ENCODE measurements around the gene GRM7. TPM values are rescaled to one million over a fixed set of nuclear protein-coding genes. Genes with fewer than 3 reads are reported as not detected.

Gene GRM7
- total and polyA plus RNA-seq, 8 donors, result 0.05 to 2.2 TPM; not detected in 6

DNA sequence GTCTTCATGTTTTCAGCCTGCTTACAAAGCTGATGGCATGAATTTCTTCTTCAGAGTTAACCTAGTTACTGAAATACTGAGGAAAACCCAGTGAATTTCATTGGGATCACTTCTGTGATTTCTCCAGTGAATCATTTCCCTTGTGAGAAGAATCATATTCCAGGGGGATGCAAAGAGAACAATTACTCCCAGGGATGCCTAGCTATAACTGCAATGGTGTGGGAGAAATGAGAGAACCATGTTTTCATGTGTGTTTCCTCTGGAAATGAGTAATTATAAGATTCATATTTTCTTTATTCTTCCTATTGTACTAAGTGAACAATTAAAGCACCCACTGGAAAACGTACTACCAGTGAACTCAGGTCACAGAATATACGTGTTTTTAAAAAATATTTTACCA, 485.4 kb downstream of the GRM7 start:
- WGBS, 5 donors, result 72 to 91% (median 84%) methylated on average over 2 of the region's 2 CpGs
- no peak for DNase-seq

GRCh38 chr3:7357101-7357500, 496.2 kb downstream of the GRM7 start:
- DNase-seq, result no peak
- Histone ChIP-seq H3K9me3 (no peaks in the 10 kb centered on the region), H3K27ac (no peak overlapping the region), H3K36me3 (no peaks in the 10 kb centered on the region), H3K27me3 (no peaks in the 10 kb centered on the region), H3K4me1 (no peaks in the 10 kb centered on the region), H3K4me3 (no peak overlapping the region)
- intact Hi-C loops (cut with DNase I; ENCODE audit: low total_unique reads), result no loop called here
- no peak for TF ChIP-seq POLR2AphosphoS5 (IDR thresholded peaks at IDR 0.05)
- TF ChIP-seq EP300 (IDR thresholded peaks at IDR 0.05), result no peak
- TF ChIP-seq POLR2A (IDR thresholded peaks at IDR 0.05), result no peak
- TF ChIP-seq CTCF (IDR thresholded peaks at IDR 0.05), result no peak
- WGBS, 5 donors, result 74 to 92% (median 87%) methylated on average over 1 of the region's 1 CpG

More for the DNA sequence above, 485.4 kb downstream of the GRM7 start:
- H3K27ac ChIP-seq, result no peak overlapping the region
- H3K36me3 ChIP-seq, result no peaks in the 10 kb centered on the region
- no peaks in the 10 kb centered on the region for H3K9me3 ChIP-seq
- H3K27me3 ChIP-seq, result no peaks in the 10 kb centered on the region
- no peak for TF ChIP-seq POLR2A (IDR thresholded peaks at IDR 0.05)
- TF ChIP-seq CTCF (IDR thresholded peaks at IDR 0.05), result no peak
- TF ChIP-seq EP300 (IDR thresholded peaks at IDR 0.05), result no peak
- TF ChIP-seq POLR2AphosphoS5 (IDR thresholded peaks at IDR 0.05), result no peak
- intact Hi-C loops (cut with DNase I; ENCODE audit: low total_unique reads), result no loop called here
- H3K4me3 ChIP-seq, result no peak overlapping the region
- no peaks in the 10 kb centered on the region for H3K4me1 ChIP-seq

- Histone ChIP-seq H3K36me3 (no peaks in the 10 kb centered on the region), H3K4me1 (no peaks in the 10 kb centered on the region), H3K27me3 (no peaks in the 10 kb centered on the region), H3K4me3 (no peak overlapping the region), H3K27ac (no peak overlapping the region), H3K9me3 (no peaks in the 10 kb centered on the region)
- intact Hi-C loops (cut with DNase I; ENCODE audit: low total_unique reads), result no loop called here
- TF ChIP-seq EP300 (IDR thresholded peaks at IDR 0.05) (no peak), CTCF (IDR thresholded peaks at IDR 0.05) (no peak), POLR2A (IDR thresholded peaks at IDR 0.05) (no peak), POLR2AphosphoS5 (IDR thresholded peaks at IDR 0.05) (no peak)
- WGBS, 5 donors, result 25 to 58% (median 38%) methylated on average over 1 of the region's 1 CpG
- DNase-seq, result peak in 1 of 2 donors; percentile 27
Observed at GRCh38 chr3:7367968-7368367, 507.1 kb downstream of the GRM7 start.

GRCh38 chr3:7368597-7368996, 507.7 kb downstream of the GRM7 start:
- no peak overlapping the region for H3K27ac ChIP-seq
- 87 to 94% (median 90%) methylated on average over 2 of the region's 2 CpGs for WGBS, 5 donors
- no peak overlapping the region for H3K4me3 ChIP-seq
- DNase-seq, result no peak
- H3K36me3 ChIP-seq, result no peaks in the 10 kb centered on the region
- H3K27me3 ChIP-seq, result no peaks in the 10 kb centered on the region
- TF ChIP-seq POLR2AphosphoS5 (IDR thresholded peaks at IDR 0.05), result no peak
- TF ChIP-seq EP300 (IDR thresholded peaks at IDR 0.05), result no peak
- TF ChIP-seq CTCF (IDR thresholded peaks at IDR 0.05), result no peak
- no peak for TF ChIP-seq POLR2A (IDR thresholded peaks at IDR 0.05)
- H3K4me1 ChIP-seq, result no peaks in the 10 kb centered on the region
- H3K9me3 ChIP-seq, result no peaks in the 10 kb centered on the region
- intact Hi-C loops (cut with DNase I; ENCODE audit: low total_unique reads), result no loop called here
